ENCODE results near the gene SCLT1.

DNA sequence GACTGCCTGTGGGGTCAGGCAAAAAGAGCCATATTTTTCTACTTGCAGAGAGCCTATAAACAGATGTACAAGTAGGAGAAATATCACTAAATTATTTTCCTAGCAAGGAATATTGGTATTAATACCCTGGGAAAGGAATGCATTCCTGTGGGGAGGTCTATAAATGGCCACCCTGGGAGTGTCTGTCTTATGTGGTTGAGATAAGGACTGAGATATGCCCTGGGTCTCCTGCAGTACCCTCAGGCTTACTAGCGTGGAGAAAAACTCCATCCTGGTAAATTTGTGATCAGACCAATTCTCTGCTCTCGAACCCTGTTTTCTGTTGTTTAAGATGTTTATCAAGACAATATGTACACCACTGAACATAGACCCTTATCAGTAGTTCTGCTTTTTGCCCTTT is 38.0 kb upstream of the SCLT1 start:
- no peak for TF ChIP-seq YY1 (IDR thresholded peaks at IDR 0.05; ENCODE audit: insufficient read depth, insufficient read length)
- no peak for TF ChIP-seq SUZ12 (IDR thresholded peaks at IDR 0.05; ENCODE audit: extremely low read depth, insufficient read depth, insufficient read length)
- no peak for TF ChIP-seq ZNF274 (IDR thresholded peaks at IDR 0.05; ENCODE audit: low read depth, low read length)

Data from NT2/D1 (cell line).